ENCODE results near the gene RNF17. TPM values are rescaled to one million over a fixed set of nuclear protein-coding genes. Genes with fewer than 3 reads are reported as not detected.

The RNF17 gene, protein sequence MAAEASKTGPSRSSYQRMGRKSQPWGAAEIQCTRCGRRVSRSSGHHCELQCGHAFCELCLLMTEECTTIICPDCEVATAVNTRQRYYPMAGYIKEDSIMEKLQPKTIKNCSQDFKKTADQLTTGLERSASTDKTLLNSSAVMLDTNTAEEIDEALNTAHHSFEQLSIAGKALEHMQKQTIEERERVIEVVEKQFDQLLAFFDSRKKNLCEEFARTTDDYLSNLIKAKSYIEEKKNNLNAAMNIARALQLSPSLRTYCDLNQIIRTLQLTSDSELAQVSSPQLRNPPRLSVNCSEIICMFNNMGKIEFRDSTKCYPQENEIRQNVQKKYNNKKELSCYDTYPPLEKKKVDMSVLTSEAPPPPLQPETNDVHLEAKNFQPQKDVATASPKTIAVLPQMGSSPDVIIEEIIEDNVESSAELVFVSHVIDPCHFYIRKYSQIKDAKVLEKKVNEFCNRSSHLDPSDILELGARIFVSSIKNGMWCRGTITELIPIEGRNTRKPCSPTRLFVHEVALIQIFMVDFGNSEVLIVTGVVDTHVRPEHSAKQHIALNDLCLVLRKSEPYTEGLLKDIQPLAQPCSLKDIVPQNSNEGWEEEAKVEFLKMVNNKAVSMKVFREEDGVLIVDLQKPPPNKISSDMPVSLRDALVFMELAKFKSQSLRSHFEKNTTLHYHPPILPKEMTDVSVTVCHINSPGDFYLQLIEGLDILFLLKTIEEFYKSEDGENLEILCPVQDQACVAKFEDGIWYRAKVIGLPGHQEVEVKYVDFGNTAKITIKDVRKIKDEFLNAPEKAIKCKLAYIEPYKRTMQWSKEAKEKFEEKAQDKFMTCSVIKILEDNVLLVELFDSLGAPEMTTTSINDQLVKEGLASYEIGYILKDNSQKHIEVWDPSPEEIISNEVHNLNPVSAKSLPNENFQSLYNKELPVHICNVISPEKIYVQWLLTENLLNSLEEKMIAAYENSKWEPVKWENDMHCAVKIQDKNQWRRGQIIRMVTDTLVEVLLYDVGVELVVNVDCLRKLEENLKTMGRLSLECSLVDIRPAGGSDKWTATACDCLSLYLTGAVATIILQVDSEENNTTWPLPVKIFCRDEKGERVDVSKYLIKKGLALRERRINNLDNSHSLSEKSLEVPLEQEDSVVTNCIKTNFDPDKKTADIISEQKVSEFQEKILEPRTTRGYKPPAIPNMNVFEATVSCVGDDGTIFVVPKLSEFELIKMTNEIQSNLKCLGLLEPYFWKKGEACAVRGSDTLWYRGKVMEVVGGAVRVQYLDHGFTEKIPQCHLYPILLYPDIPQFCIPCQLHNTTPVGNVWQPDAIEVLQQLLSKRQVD (N-terminal part only)
- total RNA-seq = not detected
- long read RNA-seq, partial matches to known transcripts = 0 of 1 reads
- long read RNA-seq, other reads (novel, unspliced or antisense) = 1 of 1 reads

DNA sequence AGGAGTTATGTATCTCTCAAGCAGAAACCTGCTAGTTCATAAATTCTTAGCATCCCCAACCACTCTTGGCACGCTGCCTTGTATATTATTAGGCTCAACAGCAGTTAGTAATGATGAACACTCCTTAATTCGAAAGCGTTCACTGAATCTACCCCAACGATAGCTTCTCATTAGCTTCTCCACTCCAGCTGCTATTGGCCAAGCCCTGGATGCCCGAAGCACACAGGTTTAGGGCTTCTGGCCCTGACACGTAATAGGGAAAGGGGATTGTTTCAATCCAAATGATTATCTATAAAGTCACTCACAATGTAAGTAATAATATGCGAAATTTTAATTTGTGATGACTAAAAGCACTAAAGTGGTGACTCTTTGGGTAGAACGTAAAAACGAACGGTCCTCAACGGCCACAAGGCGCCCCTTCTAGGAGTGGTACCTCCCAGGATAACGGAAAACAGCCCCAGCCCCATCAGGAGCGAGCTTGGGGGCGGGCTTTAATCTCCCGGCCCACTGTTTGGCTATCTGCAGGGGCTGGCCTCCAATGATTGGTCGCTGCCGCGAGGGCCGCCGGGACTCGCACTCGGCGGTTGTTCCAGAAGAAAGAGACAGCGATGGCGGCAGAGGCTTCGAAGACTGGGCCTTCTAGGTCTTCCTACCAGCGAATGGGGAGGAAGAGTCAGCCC is at the start of gene RNF17:
Gene RNF17 (plus strand): TSS at position 574 of the 680 bp plus-strand sequence. CDS start 35 bp downstream, at position 609.
- Histone ChIP-seq H3K27me3 (ENCODE audit: low read depth) (no peaks in the 10 kb centered on the region), H3K36me3 (no peaks in the 10 kb centered on the region), H3K27ac (no peak within 1 kb of the TSS), H3K4me1 (no peaks in the 10 kb centered on the region), H3K4me3 (no peak within 1 kb of the TSS), H3K9me3 (no peaks in the 10 kb centered on the region)
- TF ChIP-seq, protein P1, sequence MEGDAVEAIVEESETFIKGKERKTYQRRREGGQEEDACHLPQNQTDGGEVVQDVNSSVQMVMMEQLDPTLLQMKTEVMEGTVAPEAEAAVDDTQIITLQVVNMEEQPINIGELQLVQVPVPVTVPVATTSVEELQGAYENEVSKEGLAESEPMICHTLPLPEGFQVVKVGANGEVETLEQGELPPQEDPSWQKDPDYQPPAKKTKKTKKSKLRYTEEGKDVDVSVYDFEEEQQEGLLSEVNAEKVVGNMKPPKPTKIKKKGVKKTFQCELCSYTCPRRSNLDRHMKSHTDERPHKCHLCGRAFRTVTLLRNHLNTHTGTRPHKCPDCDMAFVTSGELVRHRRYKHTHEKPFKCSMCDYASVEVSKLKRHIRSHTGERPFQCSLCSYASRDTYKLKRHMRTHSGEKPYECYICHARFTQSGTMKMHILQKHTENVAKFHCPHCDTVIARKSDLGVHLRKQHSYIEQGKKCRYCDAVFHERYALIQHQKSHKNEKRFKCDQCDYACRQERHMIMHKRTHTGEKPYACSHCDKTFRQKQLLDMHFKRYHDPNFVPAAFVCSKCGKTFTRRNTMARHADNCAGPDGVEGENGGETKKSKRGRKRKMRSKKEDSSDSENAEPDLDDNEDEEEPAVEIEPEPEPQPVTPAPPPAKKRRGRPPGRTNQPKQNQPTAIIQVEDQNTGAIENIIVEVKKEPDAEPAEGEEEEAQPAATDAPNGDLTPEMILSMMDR (IDR thresholded peaks at IDR 0.05) = no peak
- ATAC-seq = no peak
- DNase-seq = no peak
- intact Hi-C loops (cut with DNase I) = no loop called here

DNA sequence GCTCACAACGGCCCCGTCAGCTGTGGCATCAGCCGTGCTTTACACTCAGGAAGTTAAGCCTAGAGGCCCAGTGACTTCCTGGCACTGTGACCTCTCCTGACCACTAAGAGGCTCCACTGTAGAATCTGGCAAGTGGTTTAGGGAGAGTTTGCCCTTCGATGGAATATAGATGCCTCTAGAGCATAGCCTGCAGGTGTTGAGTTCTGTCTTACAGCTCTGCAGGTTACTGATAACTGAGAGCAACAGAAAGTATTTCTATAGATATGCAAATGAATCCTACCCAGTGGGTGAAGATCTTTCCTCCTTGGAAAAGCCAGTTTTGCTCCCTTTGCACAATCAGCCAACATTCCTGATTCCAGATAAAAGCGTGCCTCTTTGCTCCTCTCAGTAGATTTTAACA is 48.0 kb upstream of the RNF17 start:
- intact Hi-C loops (cut with DNase I) = no loop called here
- Histone ChIP-seq H3K27me3 (ENCODE audit: low read depth) (peaks cover 4% of the 10 kb centered on the region), H3K36me3 (no peaks in the 10 kb centered on the region), H3K4me1 (no peaks in the 10 kb centered on the region), H3K4me3 (no peak overlapping the region), H3K9me3 (no peaks in the 10 kb centered on the region), H3K27ac (no peak overlapping the region)
- DNase-seq (no peak), ATAC-seq (no peak)
- TF ChIP-seq, protein P1 (IDR thresholded peaks at IDR 0.05) = no peak

DNA sequence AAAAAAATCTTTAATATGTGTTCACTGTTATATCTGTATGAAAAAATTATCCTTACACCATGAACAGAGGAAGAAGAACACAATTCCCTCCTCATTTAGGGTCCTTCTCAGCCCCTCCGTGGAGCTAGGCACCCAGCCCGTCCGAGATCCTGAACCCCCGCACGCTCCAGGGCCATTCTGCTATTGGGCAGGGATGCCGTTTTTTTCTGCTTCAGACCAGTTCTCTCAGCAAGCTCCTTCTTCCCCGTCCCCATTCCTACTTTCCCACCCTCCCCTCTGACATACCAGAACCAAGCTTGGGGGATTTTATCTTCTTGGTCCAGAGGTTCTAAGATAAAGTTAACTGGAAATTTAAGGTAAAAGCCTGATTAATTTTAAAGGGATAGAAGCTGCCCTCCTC is 47.5 kb upstream of the RNF17 start:
- DNase-seq = no peak
- H3K27ac ChIP-seq = no peak overlapping the region
- H3K9me3 ChIP-seq = no peaks in the 10 kb centered on the region
- H3K27me3 ChIP-seq (ENCODE audit: low read depth) = peaks cover 4% of the 10 kb centered on the region
- no peak overlapping the region for H3K4me3 ChIP-seq
- intact Hi-C loops (cut with DNase I) = no loop called here
- TF ChIP-seq, protein P1 (IDR thresholded peaks at IDR 0.05) = no peak
- no peak for ATAC-seq
- H3K36me3 ChIP-seq = no peaks in the 10 kb centered on the region
- H3K4me1 ChIP-seq = no peaks in the 10 kb centered on the region

DNA sequence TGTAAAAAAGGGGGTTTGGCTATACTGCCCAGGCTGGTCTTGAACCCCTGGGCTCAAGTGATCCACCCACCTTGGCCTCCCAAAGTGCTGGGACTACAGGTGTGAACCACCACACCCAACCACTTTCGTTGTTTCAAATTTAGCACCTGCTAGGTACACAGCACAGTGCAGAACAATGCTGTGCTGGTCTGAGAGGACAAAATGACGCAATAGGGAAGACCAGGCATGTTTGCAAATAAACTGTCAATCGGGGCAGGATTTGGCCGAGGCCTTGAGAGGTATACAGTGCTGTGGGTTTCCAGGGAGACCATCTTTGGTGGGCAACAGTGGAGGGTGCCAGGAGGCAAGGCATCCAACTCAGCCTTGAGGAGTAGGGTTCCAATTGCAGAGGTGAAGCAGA is 46.8 kb upstream of the RNF17 start:
- TF ChIP-seq, protein P1 (IDR thresholded peaks at IDR 0.05) = no peak
- Histone ChIP-seq H3K4me1 (no peaks in the 10 kb centered on the region), H3K27me3 (ENCODE audit: low read depth) (peaks cover 4% of the 10 kb centered on the region), H3K27ac (no peak overlapping the region), H3K4me3 (no peak overlapping the region), H3K9me3 (no peaks in the 10 kb centered on the region), H3K36me3 (no peaks in the 10 kb centered on the region)
- no peak for ATAC-seq
- no peak for DNase-seq
- intact Hi-C loops (cut with DNase I) = no loop called here

Data from lower lobe of right lung (tissue), 2 donors.